ENCODE results near the gene ATP8A2. TPM values are rescaled to one million over a fixed set of nuclear protein-coding genes. Genes with fewer than 3 reads are reported as not detected.

ATP8A2 gene
- total RNA-seq, 6 experiments from 2014 or later = not detected

GRCh38 chr13:25798998-25799397 is 427.2 kb downstream of the ATP8A2 start:
- no peak for ATAC-seq

GRCh38 chr13:25800523-25800922 is 428.7 kb downstream of the ATP8A2 start:
- no peak for TF ChIP-seq POLR2A (IDR thresholded peaks at IDR 0.05)
- TF ChIP-seq CTCF (IDR thresholded peaks at IDR 0.05) = no peak
- intact Hi-C loops (cut with DNase I) = no loop called here
- no peaks in the 10 kb centered on the region for H3K4me1 ChIP-seq
- WGBS (ENCODE audit: insufficient coverage, low coverage, low lambda C conversion rate, missing lambda C conversion rate) = 62% methylated on average over 3 of the region's 3 CpGs
- H3K4me3 ChIP-seq = no peak overlapping the region
- no peak overlapping the region for H3K27ac ChIP-seq
- no peak for DNase-seq
- no peaks in the 10 kb centered on the region for H3K9me3 ChIP-seq
- ATAC-seq = no peak
- H3K36me3 ChIP-seq = no peaks in the 10 kb centered on the region
- H3K27me3 ChIP-seq = no peaks in the 10 kb centered on the region

More at GRCh38 chr13:25798998-25799397, 427.2 kb downstream of the ATP8A2 start:
- WGBS (ENCODE audit: insufficient coverage, low coverage, low lambda C conversion rate, missing lambda C conversion rate) = 62% methylated on average over 3 of the region's 3 CpGs
- no peak overlapping the region for H3K27ac ChIP-seq
- H3K36me3 ChIP-seq = no peaks in the 10 kb centered on the region
- intact Hi-C loops (cut with DNase I) = no loop called here
- no peak for TF ChIP-seq CTCF (IDR thresholded peaks at IDR 0.05)
- no peak for TF ChIP-seq POLR2A (IDR thresholded peaks at IDR 0.05)
- DNase-seq = no peak
- no peaks in the 10 kb centered on the region for H3K27me3 ChIP-seq
- H3K4me3 ChIP-seq = no peak overlapping the region
- no peaks in the 10 kb centered on the region for H3K4me1 ChIP-seq
- no peaks in the 10 kb centered on the region for H3K9me3 ChIP-seq

- no peaks in the 10 kb centered on the region for H3K9me3 ChIP-seq
- TF ChIP-seq POLR2A (IDR thresholded peaks at IDR 0.05) (no peak), CTCF (IDR thresholded peaks at IDR 0.05) (no peak)
- no peaks in the 10 kb centered on the region for H3K36me3 ChIP-seq
- H3K4me3 ChIP-seq = no peak overlapping the region
- intact Hi-C loops (cut with DNase I) = no loop called here
- ATAC-seq (no peak), DNase-seq (no peak)
- no peak overlapping the region for H3K27ac ChIP-seq
- H3K4me1 ChIP-seq = no peaks in the 10 kb centered on the region
- 41% methylated on average over 3 of the region's 3 CpGs for WGBS (ENCODE audit: insufficient coverage, low coverage, low lambda C conversion rate, missing lambda C conversion rate)
- H3K27me3 ChIP-seq = no peaks in the 10 kb centered on the region
These were observed 430.8 kb downstream of the ATP8A2 start for GRCh38 chr13:25802579-25802978.

- Histone ChIP-seq H3K9me3 (no peaks in the 10 kb centered on the region), H3K4me1 (no peaks in the 10 kb centered on the region), H3K27ac (no peak overlapping the region), H3K36me3 (no peaks in the 10 kb centered on the region), H3K4me3 (no peak overlapping the region), H3K27me3 (no peaks in the 10 kb centered on the region)
- ATAC-seq = no peak
- no peak for DNase-seq
- intact Hi-C loops (cut with DNase I) = no loop called here
- no peak for TF ChIP-seq CTCF (IDR thresholded peaks at IDR 0.05)
- TF ChIP-seq POLR2A (IDR thresholded peaks at IDR 0.05) = no peak
- 58% methylated on average over 3 of the region's 3 CpGs for WGBS (ENCODE audit: insufficient coverage, low coverage, low lambda C conversion rate, missing lambda C conversion rate)
These were observed 431.9 kb downstream of the ATP8A2 start for GRCh38 chr13:25803641-25804040.

Data from right lobe of liver (tissue), 6 donors.